WTC11 (cell line): ENCODE results near the gene NAV2. TPM values are rescaled to one million over a fixed set of nuclear protein-coding genes. Genes with fewer than 3 reads are reported as not detected.
A peak's percentile ranks its signal among the peaks of the same experiment; 100 is the strongest.

Experiments used
- ATAC-seq: fragments of 200-7000 bp; cut with Tn5 transposase; 2 replicates; pipeline ENCODE4 v1.10.0; 2021; ENCODE audit warnings: mild to moderate bottlenecking, moderate library complexity
- CTCF ChIA-PET: fragments of 300-600 bp; sonication (Branson Sonifier 250); formaldehyde crosslinking; loops from one replicate; lab custom pipeline; 2021; ENCODE audit warnings: antibody characterized with exemption; lab: Charles Lee
- POLR2A ChIA-PET: fragments of 350-600 bp; sonication (Branson Sonifier 250); formaldehyde crosslinking; loops from one replicate; lab custom pipeline; 2021; ENCODE audit warnings: antibody characterized with exemption; lab: Charles Lee
- DNase-seq: peaks from one replicate; pipeline ENCODE4 v3.0.0; 2021; ENCODE audit warnings: low spot score
- H3K27ac Mint-ChIP-seq: 2 replicates; pipeline ENCODE4 v1.8.0; 2021; ENCODE audit warnings: mixed read lengths
- H3K27me3 Mint-ChIP-seq: 2 replicates; pipeline ENCODE4 v1.8.0; 2021; ENCODE audit warnings: low read depth, mild to moderate bottlenecking, moderate library complexity, mixed read lengths
- H3K36me3 Mint-ChIP-seq: 2 replicates; pipeline ENCODE4 v1.8.0; 2021; ENCODE audit warnings: mixed read lengths
- H3K4me1 Mint-ChIP-seq: 2 replicates; pipeline ENCODE4 v1.8.0; 2022; ENCODE audit warnings: mixed read lengths
- H3K4me3 Mint-ChIP-seq: 2 replicates; pipeline ENCODE4 v1.8.0; 2021; ENCODE audit warnings: mild to moderate bottlenecking, moderate library complexity, mixed read lengths
- H3K9me3 Mint-ChIP-seq: 2 replicates; pipeline ENCODE4 v1.8.0; 2021; ENCODE audit warnings: mixed read lengths
- GRHL2 ChIP-seq: fragments of 250-450 bp; sonication (Bioruptor Pico); IDR thresholded peaks from 2 replicates; pipeline ENCODE4 v1.8.0; 2022; ENCODE audit warnings: mild to moderate bottlenecking, moderate library complexity; ENCODE audit not compliant: insufficient replicate concordance, severe bottlenecking
- GTF2I ChIP-seq: fragments of 250-450 bp; sonication (Bioruptor Pico); conservative IDR thresholded peaks from 2 replicates; pipeline ENCODE4 v1.4.0; 2021; ENCODE audit warnings: mild to moderate bottlenecking
- PRRX2 ChIP-seq: fragments of 250-450 bp; sonication (Bioruptor Pico); IDR thresholded peaks from 2 replicates; pipeline ENCODE4 v1.8.0; 2021; ENCODE audit warnings: mild to moderate bottlenecking
- RELA ChIP-seq: sonication (generic); formaldehyde crosslinking; IDR thresholded peaks from 2 replicates; pipeline ENCODE4 v1.8.1; 2022; ENCODE audit warnings: missing genetic modification reagents, mild to moderate bottlenecking, borderline replicate concordance
- SMAD3 ChIP-seq: sonication (generic); formaldehyde crosslinking; IDR thresholded peaks from 2 replicates; pipeline ENCODE4 v1.8.0; 2022; ENCODE audit warnings: missing genetic modification reagents, mild to moderate bottlenecking, borderline replicate concordance
- TCF7 ChIP-seq: sonication (generic); formaldehyde crosslinking; IDR thresholded peaks from 2 replicates; pipeline ENCODE4 v1.8.0; 2022; ENCODE audit warnings: mild to moderate bottlenecking, low read depth, missing genetic modification reagents, moderate library complexity
- TEAD1 ChIP-seq: sonication (generic); formaldehyde crosslinking; IDR thresholded peaks from 2 replicates; pipeline ENCODE4 v1.8.0; 2022; ENCODE audit warnings: mild to moderate bottlenecking, missing genetic modification reagents
- ZNF138 ChIP-seq: sonication (generic); formaldehyde crosslinking; conservative IDR thresholded peaks from 2 replicates; pipeline ENCODE4 v1.8.1; 2022; ENCODE audit warnings: mild to moderate bottlenecking, moderate library complexity, missing genetic modification reagents
- ZNF232 ChIP-seq: sonication (generic); formaldehyde crosslinking; IDR thresholded peaks from 2 replicates; pipeline ENCODE4 v1.8.0; 2022; ENCODE audit warnings: mild to moderate bottlenecking, missing genetic modification reagents
- ZNF423 ChIP-seq: fragments of 250-450 bp; sonication (Bioruptor Pico); IDR thresholded peaks from 2 replicates; pipeline ENCODE4 v2.1.2; 2022; ENCODE audit warnings: mild to moderate bottlenecking, moderate library complexity
- ZSCAN18 ChIP-seq: fragments of 250-450 bp; sonication (Bioruptor Pico); IDR thresholded peaks from 2 replicates; pipeline ENCODE4 v2.1.2; 2022; ENCODE audit warnings: mild to moderate bottlenecking, moderate library complexity
- total RNA-seq: library from RNA; stranded (reverse); gene quantifications from 3 replicates; pipeline ENCODE4 v1.2.3, GENCODE V29; 2021
- TF ChIP-seq, protein P1 (sequence below): sonication (generic); formaldehyde crosslinking; IDR thresholded peaks from 2 replicates; pipeline ENCODE4 v1.8.0; 2023; ENCODE audit warnings: mild to moderate bottlenecking, missing genetic modification reagents
- TF ChIP-seq, protein P2 (sequence below): fragments of 200-600 bp; IDR thresholded peaks from 2 replicates; pipeline ENCODE4 v1.8.0; 2022; ENCODE audit warnings: antibody characterized with exemption
- TF ChIP-seq, protein P3 (sequence below): fragments of 250-450 bp; sonication (Bioruptor Pico); IDR thresholded peaks from 2 replicates; pipeline ENCODE4 v1.9.0; 2021; ENCODE audit warnings: moderate library complexity, mild to moderate bottlenecking, inconsistent platforms, borderline replicate concordance
- TF ChIP-seq, protein P4 (sequence below): sonication (generic); formaldehyde crosslinking; IDR thresholded peaks from 2 replicates; pipeline ENCODE4 v1.8.1; 2023; ENCODE audit warnings: mild to moderate bottlenecking, missing genetic modification reagents, borderline replicate concordance

Gene NAV2
- total RNA-seq, 1 experiment from 2014 or later, result 42.8 TPM

GRCh38 chr11:19770277-19770676, 57.6 kb downstream of the NAV2 start:
- Mint-ChIP-seq H3K4me1 (peaks cover 54% of the 10 kb centered on the region), H3K9me3 (peaks cover under 1% of the 10 kb centered on the region), H3K4me3 (no peak overlapping the region), H3K27ac (no peak overlapping the region), H3K36me3 (peaks cover under 1% of the 10 kb centered on the region; the same call in 1 of the 2 replicates), H3K27me3 (peaks cover 19% of the 10 kb centered on the region)
- TF ChIP-seq GTF2I (CRISPR knock-in tag), result no peak
- TF ChIP-seq, protein P1, sequence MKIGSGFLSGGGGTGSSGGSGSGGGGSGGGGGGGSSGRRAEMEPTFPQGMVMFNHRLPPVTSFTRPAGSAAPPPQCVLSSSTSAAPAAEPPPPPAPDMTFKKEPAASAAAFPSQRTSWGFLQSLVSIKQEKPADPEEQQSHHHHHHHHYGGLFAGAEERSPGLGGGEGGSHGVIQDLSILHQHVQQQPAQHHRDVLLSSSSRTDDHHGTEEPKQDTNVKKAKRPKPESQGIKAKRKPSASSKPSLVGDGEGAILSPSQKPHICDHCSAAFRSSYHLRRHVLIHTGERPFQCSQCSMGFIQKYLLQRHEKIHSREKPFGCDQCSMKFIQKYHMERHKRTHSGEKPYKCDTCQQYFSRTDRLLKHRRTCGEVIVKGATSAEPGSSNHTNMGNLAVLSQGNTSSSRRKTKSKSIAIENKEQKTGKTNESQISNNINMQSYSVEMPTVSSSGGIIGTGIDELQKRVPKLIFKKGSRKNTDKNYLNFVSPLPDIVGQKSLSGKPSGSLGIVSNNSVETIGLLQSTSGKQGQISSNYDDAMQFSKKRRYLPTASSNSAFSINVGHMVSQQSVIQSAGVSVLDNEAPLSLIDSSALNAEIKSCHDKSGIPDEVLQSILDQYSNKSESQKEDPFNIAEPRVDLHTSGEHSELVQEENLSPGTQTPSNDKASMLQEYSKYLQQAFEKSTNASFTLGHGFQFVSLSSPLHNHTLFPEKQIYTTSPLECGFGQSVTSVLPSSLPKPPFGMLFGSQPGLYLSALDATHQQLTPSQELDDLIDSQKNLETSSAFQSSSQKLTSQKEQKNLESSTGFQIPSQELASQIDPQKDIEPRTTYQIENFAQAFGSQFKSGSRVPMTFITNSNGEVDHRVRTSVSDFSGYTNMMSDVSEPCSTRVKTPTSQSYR (CRISPR knock-in tag), result no peak
- TF ChIP-seq, protein P2, sequence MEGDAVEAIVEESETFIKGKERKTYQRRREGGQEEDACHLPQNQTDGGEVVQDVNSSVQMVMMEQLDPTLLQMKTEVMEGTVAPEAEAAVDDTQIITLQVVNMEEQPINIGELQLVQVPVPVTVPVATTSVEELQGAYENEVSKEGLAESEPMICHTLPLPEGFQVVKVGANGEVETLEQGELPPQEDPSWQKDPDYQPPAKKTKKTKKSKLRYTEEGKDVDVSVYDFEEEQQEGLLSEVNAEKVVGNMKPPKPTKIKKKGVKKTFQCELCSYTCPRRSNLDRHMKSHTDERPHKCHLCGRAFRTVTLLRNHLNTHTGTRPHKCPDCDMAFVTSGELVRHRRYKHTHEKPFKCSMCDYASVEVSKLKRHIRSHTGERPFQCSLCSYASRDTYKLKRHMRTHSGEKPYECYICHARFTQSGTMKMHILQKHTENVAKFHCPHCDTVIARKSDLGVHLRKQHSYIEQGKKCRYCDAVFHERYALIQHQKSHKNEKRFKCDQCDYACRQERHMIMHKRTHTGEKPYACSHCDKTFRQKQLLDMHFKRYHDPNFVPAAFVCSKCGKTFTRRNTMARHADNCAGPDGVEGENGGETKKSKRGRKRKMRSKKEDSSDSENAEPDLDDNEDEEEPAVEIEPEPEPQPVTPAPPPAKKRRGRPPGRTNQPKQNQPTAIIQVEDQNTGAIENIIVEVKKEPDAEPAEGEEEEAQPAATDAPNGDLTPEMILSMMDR, result no peak
- no peak for TF ChIP-seq RELA (CRISPR knock-in tag)
- no peak for TF ChIP-seq TEAD1 (CRISPR knock-in tag)
- no peak for TF ChIP-seq GRHL2 (CRISPR knock-in tag)
- TF ChIP-seq, protein P3, sequence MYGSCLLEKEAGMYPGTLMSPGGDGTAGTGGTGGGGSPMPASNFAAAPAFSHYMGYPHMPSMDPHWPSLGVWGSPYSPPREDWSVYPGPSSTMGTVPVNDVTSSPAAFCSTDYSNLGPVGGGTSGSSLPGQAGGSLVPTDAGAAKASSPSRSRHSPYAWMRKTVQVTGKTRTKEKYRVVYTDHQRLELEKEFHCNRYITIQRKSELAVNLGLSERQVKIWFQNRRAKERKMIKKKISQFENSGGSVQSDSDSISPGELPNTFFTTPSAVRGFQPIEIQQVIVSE (CRISPR knock-in tag), result no peak
- TF ChIP-seq ZNF232 (CRISPR knock-in tag), result no peak
- TF ChIP-seq TCF7 (CRISPR knock-in tag), result no peak
- no peak for TF ChIP-seq ZNF423 (CRISPR knock-in tag)
- TF ChIP-seq ZNF138 (CRISPR knock-in tag), result no peak
- TF ChIP-seq, protein P4, sequence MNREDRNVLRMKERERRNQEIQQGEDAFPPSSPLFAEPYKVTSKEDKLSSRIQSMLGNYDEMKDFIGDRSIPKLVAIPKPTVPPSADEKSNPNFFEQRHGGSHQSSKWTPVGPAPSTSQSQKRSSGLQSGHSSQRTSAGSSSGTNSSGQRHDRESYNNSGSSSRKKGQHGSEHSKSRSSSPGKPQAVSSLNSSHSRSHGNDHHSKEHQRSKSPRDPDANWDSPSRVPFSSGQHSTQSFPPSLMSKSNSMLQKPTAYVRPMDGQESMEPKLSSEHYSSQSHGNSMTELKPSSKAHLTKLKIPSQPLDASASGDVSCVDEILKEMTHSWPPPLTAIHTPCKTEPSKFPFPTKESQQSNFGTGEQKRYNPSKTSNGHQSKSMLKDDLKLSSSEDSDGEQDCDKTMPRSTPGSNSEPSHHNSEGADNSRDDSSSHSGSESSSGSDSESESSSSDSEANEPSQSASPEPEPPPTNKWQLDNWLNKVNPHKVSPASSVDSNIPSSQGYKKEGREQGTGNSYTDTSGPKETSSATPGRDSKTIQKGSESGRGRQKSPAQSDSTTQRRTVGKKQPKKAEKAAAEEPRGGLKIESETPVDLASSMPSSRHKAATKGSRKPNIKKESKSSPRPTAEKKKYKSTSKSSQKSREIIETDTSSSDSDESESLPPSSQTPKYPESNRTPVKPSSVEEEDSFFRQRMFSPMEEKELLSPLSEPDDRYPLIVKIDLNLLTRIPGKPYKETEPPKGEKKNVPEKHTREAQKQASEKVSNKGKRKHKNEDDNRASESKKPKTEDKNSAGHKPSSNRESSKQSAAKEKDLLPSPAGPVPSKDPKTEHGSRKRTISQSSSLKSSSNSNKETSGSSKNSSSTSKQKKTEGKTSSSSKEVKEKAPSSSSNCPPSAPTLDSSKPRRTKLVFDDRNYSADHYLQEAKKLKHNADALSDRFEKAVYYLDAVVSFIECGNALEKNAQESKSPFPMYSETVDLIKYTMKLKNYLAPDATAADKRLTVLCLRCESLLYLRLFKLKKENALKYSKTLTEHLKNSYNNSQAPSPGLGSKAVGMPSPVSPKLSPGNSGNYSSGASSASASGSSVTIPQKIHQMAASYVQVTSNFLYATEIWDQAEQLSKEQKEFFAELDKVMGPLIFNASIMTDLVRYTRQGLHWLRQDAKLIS (CRISPR knock-in tag), result no peak
- TF ChIP-seq SMAD3 (CRISPR knock-in tag), result no peak
- no peak for TF ChIP-seq ZSCAN18 (CRISPR knock-in tag)
- DNase-seq (no peak), ATAC-seq (no peak)
- POLR2A ChIA-PET, result interaction anchor here (0.6 kb wide), 1 partner anchor 9 kb away, joined by 3 read pairs; no protein-coding TSS in a partner anchor
- CTCF ChIA-PET, result no interaction called here

- 0 out of 2 replicates have a peak, but pooled peaks have one; percentile 7 for ATAC-seq
- H3K9me3 Mint-ChIP-seq, result peaks cover 5% of the 10 kb centered on the region
- TF ChIP-seq TEAD1 (CRISPR knock-in tag) (0 out of 2 replicates have a peak, but pooled peaks have one; percentile 13), PRRX2 (no peak)
- TF ChIP-seq, all 79 proteins: peak for 1
- Mint-ChIP-seq H3K27me3 (peaks cover 21% of the 10 kb centered on the region), H3K36me3 (peaks cover 4% of the 10 kb centered on the region; the same call in 1 of the 2 replicates), H3K27ac (0 out of 2 replicates have a peak overlapping the region, but pooled peaks have one; percentile 46), H3K4me1 (peaks cover 60% of the 10 kb centered on the region), H3K4me3 (0 out of 2 replicates have a peak overlapping the region, but pooled peaks have one; percentile 4)
- POLR2A ChIA-PET, result no interaction called here
- CTCF ChIA-PET, result interaction anchor here (1.1 kb wide), 1 partner anchor 29 kb away, joined by 4 read pairs; no protein-coding TSS in a partner anchor
- DNase-seq, result no peak
Observed at GRCh38 chr11:19771463-19771862, 58.8 kb downstream of the NAV2 start.
